NCI-H2227 (cell line): Measurements from ENCODE around the gene CDA.

Experiments
- DNase-seq: peaks from one replicate; lab custom pipeline; 2025; ENCODE audit not compliant: unreplicated experiment; lab: John Stamatoyannopoulos, UW

CDA gene

DNA sequence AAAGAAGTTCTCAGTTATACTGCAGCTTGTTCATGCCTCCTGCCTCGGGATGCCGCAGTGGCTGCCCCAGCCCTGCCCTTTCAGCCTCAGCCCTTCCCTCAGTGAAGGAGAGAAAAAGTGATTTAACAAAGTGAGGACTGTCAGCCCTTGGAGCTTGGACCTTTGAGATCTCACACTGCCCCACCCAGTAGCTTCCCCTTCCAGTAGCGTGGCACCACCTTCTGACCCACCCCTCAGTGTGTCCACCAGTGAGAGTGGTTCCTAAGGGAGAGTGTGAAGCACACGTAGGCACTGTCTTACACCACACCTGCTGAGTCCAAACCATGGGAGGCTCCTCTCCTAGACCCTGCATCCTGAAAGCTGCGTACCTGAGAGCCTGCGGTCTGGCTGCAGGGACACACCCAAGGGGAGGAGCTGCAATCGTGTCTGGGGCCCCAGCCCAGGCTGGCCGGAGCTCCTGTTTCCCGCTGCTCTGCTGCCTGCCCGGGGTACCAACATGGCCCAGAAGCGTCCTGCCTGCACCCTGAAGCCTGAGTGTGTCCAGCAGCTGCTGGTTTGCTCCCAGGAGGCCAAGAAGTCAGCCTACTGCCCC lies at the start of gene CDA:
CDA (plus strand) TSS at position 464 of the 592 bp plus-strand sequence; CDS start at position 497, 33 bp downstream.
- no peak for DNase-seq

- no peak for DNase-seq
Measured at GRCh38 chr1:20540281-20540680, 48.6 kb upstream of the CDA start.

DNA sequence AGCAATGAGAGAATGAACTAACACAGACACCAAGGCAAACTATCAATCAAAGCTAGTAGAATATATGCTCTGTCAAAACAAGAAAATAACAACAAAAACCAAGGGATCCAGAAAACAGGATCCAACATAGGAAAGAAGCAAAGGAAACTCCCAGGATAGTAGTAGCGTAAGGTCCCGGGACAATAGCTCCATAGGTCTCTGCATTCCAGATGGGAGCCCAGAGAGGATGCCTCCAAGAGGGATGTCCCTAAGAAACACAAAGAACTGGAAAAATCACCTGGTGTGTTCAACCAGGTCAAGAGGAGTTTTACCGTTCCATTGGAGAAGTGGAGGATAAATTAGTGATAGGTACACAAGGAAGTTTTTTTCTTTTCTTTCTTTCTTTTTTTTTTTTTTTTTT lies 42.3 kb upstream of the CDA start:
- DNase-seq = no peak

DNA sequence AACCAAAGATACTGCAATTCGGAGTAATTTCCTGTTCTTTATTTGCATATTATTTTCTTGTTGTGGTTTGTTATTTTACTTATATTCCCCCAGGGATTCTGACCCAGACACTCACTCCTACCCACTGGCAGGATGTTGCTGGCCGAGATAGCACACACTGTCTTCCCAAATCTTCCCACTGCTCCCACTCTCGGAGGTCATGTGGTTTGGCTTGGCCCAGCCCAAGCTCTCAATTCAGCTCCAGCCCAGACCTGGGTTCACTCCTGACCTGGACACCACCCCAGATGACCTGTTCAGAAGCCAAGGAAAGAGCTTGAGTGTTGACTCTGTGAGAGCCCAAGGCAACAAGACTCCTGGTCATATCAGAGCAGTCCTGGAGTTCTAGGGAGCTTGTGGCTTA lies 37.7 kb upstream of the CDA start:
- no peak for DNase-seq

GRCh38 chr1:20551945-20552727 lies 36.8 kb upstream of the CDA start, which contains the start of gene FAM43B:
Gene FAM43B (plus strand): TSS chr1:20552573. CDS start chr1:20552974, 401 bp downstream.
- DNase-seq = peak; percentile 90

DNA sequence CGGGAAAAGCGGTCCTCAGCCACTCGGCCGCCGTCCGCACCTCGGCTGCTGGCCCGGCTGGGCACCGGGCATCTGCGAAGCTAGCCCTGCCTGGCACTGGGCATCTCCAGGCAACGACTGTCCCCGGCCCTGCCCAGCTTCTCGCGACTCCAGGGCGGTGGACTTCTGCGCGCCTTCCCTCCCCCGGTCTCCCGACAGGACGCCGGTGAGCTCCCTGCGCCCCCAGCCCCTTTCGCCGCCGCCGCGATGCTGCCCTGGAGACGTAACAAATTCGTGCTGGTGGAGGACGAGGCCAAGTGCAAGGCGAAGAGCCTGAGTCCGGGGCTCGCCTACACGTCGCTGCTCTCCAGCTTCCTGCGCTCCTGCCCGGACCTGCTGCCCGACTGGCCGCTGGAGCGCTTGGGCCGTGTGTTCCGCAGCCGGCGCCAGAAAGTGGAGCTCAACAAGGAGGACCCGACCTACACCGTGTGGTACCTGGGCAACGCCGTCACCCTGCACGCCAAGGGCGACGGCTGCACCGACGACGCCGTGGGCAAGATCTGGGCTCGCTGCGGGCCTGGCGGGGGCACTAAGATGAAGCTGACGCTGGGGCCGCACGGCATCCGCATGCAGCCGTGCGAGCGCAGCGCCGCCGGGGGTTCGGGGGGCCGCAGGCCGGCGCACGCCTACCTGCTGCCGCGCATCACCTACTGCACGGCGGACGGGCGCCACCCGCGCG lies 36.0 kb upstream of the CDA start:
- DNase-seq = peak; percentile 55

- no peak for DNase-seq
Measured at GRCh38 chr1:20555025-20555757, 33.7 kb upstream of the CDA start.

GRCh38 chr1:20555758-20556120 lies 33.2 kb upstream of the CDA start:
- DNase-seq = no peak

DNA sequence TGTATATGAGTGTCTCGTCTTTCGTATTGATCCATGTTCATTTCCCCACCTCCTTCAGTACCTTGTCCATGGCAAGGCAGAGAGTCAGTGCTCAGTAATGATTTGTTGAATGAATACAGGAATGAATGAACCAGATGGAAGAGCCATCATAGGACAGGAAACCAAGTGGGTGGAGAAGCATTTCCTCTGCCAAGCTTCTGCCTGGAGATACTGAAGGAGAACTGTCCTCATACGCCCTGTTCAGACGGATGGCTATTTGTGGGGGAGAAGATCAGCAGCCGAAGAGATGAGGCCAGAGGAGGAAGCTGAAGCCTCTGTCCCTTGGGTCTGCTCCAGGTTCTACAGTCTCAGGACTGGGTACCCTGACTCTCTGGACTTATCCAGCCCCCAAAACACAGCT lies 30.7 kb upstream of the CDA start:
- no peak for DNase-seq

- DNase-seq = no peak
Measured at GRCh38 chr1:20560966-20561365, 27.9 kb upstream of the CDA start.

DNA sequence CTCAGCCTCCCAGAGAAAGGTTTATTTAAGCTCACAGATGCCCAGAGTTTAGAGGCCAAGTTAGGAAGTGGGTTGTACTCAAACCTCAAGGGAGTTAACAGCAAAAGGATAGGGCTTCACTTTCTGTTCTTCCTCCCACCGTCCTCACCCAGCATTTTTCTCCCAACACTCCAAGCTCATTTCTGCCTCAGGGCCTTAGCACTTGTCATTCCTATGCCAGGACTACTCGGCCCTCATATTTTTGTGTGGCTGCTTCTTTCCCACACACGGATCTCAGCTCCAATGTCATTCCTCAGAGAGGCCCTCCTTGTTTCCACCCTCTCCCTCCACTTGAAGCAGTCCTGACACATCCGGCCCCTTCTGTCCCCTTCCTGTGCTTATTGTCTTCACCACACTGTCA lies 23.7 kb upstream of the CDA start:
- DNase-seq = no peak

- no peak for DNase-seq
Measured at GRCh38 chr1:20569523-20570098, 19.3 kb upstream of the CDA start.

DNA sequence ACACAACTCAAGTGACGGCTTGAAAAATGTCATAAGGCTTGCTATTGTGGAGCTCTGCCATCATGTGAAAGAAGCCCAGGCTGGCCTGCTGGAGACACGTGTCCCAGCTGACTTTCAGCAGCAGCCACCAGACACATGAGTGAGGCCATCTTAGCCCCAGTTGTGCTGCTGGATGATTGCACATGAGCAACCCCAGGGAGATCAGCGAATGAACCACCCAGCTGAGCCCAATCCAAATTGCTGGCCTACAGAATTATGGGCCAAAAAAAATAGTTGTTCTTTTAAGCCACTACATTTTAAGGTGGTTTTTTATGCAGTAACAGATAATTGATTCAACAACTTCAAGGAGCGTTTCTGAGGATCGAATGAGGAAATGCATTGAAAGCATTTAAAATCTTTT lies 17.5 kb upstream of the CDA start:
- no peak for DNase-seq

GRCh38 chr1:20573987-20574386 lies 14.9 kb upstream of the CDA start:
- DNase-seq = no peak

DNA sequence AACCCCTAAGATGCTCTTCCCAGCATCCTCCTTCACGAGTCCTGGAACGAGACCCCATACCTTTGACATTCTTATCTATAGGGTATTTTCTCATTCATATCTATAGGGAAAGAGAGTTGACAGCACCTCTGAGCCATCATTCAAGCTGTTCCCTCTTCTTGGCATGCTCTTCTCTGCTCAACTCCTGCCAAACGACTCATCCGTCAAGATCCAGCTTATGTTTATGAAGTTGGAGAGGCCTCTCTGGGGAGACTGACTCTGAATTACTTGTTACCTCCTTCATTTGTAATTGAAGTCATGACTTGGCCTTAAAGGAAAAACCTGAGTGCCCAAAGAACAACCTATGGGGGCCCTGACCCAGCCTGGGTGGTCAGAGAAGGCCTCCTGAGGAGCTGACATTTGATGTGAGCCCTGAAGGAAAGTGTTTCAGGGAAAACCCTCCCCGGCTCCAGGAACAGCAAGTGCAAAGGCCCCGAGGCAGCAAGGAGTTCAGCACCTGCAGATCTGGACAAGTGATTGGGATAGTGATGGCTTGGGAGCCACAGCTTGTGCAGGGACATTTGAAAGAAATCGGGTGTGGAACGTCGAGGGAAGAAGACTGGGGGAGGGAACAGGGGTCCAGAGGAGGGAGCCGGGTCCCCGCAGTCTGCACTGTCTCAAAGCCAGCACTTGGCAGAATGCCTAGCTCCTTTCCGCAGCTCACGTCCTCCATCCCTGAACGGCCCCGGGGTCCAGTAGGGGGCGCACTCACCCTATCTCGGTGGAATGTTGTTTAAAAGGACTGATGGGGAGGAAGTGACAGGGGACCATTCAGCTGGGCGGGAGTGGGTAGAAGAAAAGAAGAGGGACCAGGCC lies 14.0 kb upstream of the CDA start:
- DNase-seq = peak; percentile 12

GRCh38 chr1:20575541-20576336 lies 13.2 kb upstream of the CDA start:
- no peak for DNase-seq

DNA sequence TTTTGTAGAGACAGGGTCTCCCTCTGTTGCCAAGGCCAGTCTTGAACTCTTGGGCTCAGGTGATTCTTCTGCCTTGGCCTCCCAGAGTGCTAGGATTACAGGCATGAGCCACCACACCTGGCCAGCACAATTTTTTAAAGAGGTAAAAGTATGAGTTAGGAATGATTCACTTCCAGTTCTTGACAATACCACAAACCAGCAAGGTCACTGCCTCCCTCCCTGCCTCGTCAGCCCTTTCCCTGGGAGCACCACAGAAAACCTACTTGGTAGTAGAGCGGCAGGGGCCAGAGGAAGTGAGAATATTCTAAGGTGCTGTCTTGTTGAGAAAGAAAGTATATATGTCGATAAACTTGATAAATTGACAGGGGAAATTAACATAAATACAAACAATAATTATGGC lies 10.8 kb upstream of the CDA start:
- no peak for DNase-seq

- no peak for DNase-seq
Measured at GRCh38 chr1:20578721-20579395, 10.0 kb upstream of the CDA start.

DNA sequence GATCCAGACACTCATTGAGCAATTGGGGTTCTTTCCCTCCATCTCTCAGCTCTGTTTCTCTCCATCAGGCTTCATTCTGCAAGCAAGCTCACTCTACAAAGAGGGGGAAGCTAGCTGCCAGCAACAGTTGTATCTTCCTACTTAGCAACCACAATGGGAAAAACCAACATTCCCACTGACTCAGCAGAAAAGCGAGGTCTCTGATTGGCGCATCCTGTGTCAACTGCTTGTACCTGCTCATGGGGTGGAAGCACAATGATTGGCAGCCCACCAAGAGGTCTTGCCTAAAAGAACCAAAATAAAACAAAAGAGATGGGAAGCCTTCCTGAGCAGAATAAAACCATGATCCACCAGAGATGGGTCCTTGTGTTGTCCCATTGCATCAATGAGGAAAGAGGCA lies 4.0 kb upstream of the CDA start:
- no peak for DNase-seq
